Activated naive CD4-positive, alpha-beta T cell treated with anti-CD3 and anti-CD28 coated beads for 36 hours (primary cell): Measurements from ENCODE around the gene POLR3GL. TPM values are rescaled to one million over a fixed set of nuclear protein-coding genes. Genes with fewer than 3 reads are reported as not detected.
"Not testable (repeated sequence)": the region's sequence is repeated elsewhere in the genome, so short reads cannot be mapped to it uniquely, and the experiment has no call there.

ENCODE experiments used
- CTCF ChIA-PET: fragments of 350-600 bp; sonication (Branson Sonifier 250); formaldehyde crosslinking; loops from one replicate; lab custom pipeline; 2021; ENCODE audit warnings: antibody characterized with exemption; lab: Charles Lee
- DNase-seq: peaks from one replicate; pipeline ENCODE4 v3.0.0-alpha.2; 2020
- H3K27ac Mint-ChIP-seq: one replicate; pipeline ENCODE4 v1.8.0; 2021; ENCODE audit warnings: mild to moderate bottlenecking, mixed read lengths
- H3K27me3 Mint-ChIP-seq: one replicate; pipeline ENCODE4 v1.8.0; 2021; ENCODE audit warnings: low read depth, mixed read lengths
- H3K36me3 Mint-ChIP-seq: one replicate; pipeline ENCODE4 v1.8.0; 2021; ENCODE audit warnings: low read depth, mixed read lengths
- H3K4me1 Mint-ChIP-seq: one replicate; pipeline ENCODE4 v1.8.0; 2021; ENCODE audit warnings: low read depth, mixed read lengths
- H3K4me3 Mint-ChIP-seq: one replicate; pipeline ENCODE4 v1.8.0; 2021; ENCODE audit warnings: mild to moderate bottlenecking, moderate library complexity, mixed read lengths
- H3K9me3 Mint-ChIP-seq: one replicate; pipeline ENCODE4 v1.8.0; 2021; ENCODE audit warnings: mixed read lengths
- intact Hi-C: fragments of 100-400 bp; cut with micrococcal nuclease; formaldehyde crosslinking; loops from one replicate; pipeline ENCODE4 v1.15.1; 2023
- total RNA-seq, 2 experiments: library from RNA; stranded (reverse); gene quantifications; one replicate each; pipeline ENCODE4 v1.2.3, GENCODE V29; 2021

POLR3GL gene, protein sequence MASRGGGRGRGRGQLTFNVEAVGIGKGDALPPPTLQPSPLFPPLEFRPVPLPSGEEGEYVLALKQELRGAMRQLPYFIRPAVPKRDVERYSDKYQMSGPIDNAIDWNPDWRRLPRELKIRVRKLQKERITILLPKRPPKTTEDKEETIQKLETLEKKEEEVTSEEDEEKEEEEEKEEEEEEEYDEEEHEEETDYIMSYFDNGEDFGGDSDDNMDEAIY
- 10 to 100 TPM; 32.0 to 34.0 TPM for total RNA-seq

DNA sequence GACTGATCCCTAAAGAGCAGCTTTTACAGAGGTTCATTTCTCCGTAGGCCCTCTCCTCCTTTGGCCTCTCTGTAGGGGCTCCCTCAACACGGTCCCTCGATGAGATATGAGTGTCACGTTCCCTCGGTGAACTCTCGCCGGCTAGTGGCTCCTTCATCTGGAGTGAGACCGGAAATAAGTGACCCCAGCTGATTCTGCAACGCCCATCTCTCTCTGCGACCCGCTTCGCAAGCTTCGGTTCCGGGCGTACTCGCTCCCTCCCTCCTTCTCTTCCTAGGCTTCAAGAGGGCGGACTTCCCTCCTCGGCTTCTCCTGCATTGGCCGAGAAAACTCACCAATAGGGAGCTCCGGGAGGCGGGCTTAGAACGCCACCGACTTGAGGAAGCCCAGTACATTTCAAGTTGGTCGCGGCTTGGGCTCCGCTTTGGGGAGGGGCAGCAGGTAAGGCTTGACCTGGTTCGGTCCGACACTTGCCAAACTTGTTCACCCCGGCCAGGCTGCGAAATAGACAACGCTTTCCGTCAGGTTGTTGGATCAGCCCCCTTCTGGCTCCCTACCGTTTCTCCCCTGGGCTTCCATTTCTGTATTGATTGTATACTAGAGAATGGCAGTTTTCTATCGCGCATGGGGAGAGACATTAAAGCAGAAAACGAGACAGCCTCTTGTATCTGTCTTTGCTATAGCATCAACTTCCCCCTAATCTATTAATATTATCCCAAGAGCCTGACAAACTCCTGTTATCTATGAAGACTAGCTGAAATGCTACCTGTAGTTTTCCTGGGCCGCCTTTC is at the start of gene POLR3GL, which contains the start of gene ANKRD34A:
POLR3GL (plus strand) TSS at position 363 of the 791 bp plus-strand sequence. CDS start 10,176 bp downstream, outside the sequence.
ANKRD34A (minus strand) TSS at position 248 of the 791 bp plus-strand sequence. CDS start 2,816 bp downstream, outside the sequence.
- peak; percentile 98 for DNase-seq
- Mint-ChIP-seq H3K36me3 (peaks cover 10% of the 10 kb centered on the region), H3K4me1 (peaks cover 32% of the 10 kb centered on the region), H3K4me3 (peak within 1 kb of the TSS; percentile 97), H3K27ac (peak within 1 kb of the TSS; percentile 84), H3K9me3 (peaks cover 6% of the 10 kb centered on the region), H3K27me3 (no peaks in the 10 kb centered on the region)
- CTCF ChIA-PET: interaction anchor here (0.6 to 3.6 kb wide), 13 partner anchors 14 to 140 kb away, joined by 3 to 44 read pairs (median 4); partner anchors contain the start of genes NUDT17, PEX11B, PIAS3 and POLR3C
- intact Hi-C loops: loop anchor here (1.0 kb wide), 6 partner anchors 8 to 72 kb away; partner anchors contain the start of genes PEX11B, RBM8A and TXNIP

DNA sequence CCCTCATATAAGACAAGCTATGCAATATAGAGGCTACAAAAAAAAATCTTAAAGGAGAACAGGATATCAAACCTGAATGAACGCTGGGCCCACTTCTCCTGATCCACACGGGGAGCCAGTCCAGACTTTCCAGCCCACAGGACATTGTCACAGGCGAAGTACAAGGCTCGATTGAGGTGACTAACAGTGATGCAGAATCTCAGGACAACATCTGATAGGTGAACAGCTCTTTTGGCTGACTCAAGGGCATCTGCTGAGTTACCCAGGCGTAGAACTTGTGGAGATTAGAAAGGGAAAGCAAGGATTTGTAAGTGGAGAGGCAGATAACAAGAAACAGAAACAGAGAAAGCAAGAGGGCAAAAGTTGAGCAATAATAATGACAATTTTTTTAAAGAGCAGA is 47.7 kb upstream of the POLR3GL start:
- CTCF ChIA-PET: interaction anchor here (0.8 to 2.1 kb wide), 5 partner anchors 25 to 62 kb away, joined by 3 to 7 read pairs (median 4); no protein-coding TSS in a partner anchor
- no peaks in the 10 kb centered on the region for H3K27me3 Mint-ChIP-seq
- H3K27ac Mint-ChIP-seq: peak overlapping the region; percentile 57
- peaks cover 40% of the 10 kb centered on the region for H3K4me1 Mint-ChIP-seq
- no peaks in the 10 kb centered on the region for H3K9me3 Mint-ChIP-seq
- no peak for DNase-seq
- H3K4me3 Mint-ChIP-seq: peak overlapping the region; percentile 89
- intact Hi-C loops: loop anchor here (10.0 kb wide), 1 partner anchor 162 kb away; no protein-coding TSS in a partner anchor
- peaks cover 12% of the 10 kb centered on the region for H3K36me3 Mint-ChIP-seq

DNA sequence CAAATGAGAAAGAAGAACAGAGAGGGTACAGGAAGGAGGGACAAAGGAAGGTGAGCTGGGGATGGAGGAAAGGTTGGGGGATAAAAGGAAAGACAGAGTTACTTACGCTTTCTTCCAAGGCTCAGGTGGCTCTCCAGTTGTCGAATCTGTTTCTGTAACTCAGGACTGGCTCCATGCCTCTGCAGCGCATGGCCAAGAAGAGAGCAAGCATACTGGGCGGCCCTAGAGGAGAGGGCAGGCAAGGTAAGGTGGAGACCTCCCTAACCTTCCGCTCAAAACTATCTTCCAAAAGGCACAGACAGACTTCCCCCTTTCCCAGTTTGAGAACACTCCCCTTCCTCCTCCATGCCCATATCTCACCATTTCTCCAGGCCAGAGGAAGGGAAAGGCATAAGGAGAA is 46.9 kb upstream of the POLR3GL start:
- DNase-seq: no peak
- Mint-ChIP-seq H3K27me3 (no peaks in the 10 kb centered on the region), H3K27ac (peak overlapping the region; percentile 93), H3K4me1 (peaks cover 40% of the 10 kb centered on the region), H3K9me3 (no peaks in the 10 kb centered on the region), H3K36me3 (peaks cover 12% of the 10 kb centered on the region), H3K4me3 (peak overlapping the region; percentile 89)
- intact Hi-C loops: loop anchor here (10.0 kb wide), 1 partner anchor 163 kb away; no protein-coding TSS in a partner anchor
- CTCF ChIA-PET: interaction anchor here (0.8 to 2.1 kb wide), 2 partner anchors 45 to 59 kb away, joined by 3 to 4 read pairs; no protein-coding TSS in a partner anchor

DNA sequence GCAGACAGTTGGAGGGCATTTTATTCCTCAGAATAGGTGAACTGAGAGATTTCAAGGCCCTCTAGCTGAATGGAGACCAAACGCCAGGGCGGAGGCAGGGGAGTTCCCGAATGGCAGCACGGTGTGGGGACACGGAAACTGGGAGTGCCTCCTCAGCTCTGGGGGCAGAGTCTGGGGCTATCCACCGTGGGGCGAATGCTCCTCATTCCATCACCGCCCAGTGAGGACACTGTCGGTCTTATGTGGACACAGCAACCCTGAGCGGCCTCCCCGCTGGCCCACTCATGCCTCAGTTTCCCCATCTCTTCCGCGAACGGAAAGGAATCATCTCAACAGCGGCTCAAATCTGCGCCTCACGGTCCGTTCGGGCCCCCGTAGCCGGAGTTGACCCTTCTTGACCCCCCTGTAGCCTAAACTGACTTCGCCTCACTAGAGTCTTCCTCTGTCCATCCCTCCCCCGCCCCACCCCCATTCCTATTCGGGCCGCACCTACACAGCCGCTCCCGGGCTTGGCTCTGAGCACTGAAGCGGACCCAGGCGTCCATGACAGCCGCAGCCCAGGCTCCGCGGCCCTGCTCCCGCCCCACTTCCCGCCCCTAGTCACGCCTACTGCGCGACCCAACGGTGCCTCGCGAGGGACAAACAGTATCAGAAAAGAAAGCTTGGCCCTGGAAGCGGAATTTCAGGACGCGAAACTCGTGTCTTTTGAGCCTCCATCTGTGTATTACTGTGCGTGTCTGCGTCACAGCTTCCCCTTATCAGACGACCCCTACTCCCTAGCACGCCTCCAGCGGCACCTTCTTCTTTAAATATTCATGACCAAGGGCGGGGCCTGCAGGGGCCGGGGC is 46.1 kb upstream of the POLR3GL start, which contains the start of gene PEX11B:
PEX11B (minus strand) TSS at position 574 of the 848 bp plus-strand sequence; CDS start at position 545, 29 bp downstream.
- Mint-ChIP-seq H3K4me1 (peaks cover 39% of the 10 kb centered on the region), H3K27ac (peak within 1 kb of the TSS; percentile 93), H3K27me3 (no peaks in the 10 kb centered on the region), H3K9me3 (no peaks in the 10 kb centered on the region), H3K4me3 (peak within 1 kb of the TSS; percentile 89), H3K36me3 (peaks cover 17% of the 10 kb centered on the region)
- CTCF ChIA-PET: interaction anchor here (1.5 to 2.5 kb wide), 5 partner anchors 9 to 73 kb away, joined by 3 to 11 read pairs (median 5); partner anchors contain the start of genes NUDT17 and RBM8A
- DNase-seq: peak; percentile 94
- intact Hi-C loops: loop anchor here (1.0 to 10.0 kb wide), 8 partner anchors 9 to 164 kb away; partner anchors contain the start of genes ANKRD34A, NUDT17, PIAS3 and POLR3GL

DNA sequence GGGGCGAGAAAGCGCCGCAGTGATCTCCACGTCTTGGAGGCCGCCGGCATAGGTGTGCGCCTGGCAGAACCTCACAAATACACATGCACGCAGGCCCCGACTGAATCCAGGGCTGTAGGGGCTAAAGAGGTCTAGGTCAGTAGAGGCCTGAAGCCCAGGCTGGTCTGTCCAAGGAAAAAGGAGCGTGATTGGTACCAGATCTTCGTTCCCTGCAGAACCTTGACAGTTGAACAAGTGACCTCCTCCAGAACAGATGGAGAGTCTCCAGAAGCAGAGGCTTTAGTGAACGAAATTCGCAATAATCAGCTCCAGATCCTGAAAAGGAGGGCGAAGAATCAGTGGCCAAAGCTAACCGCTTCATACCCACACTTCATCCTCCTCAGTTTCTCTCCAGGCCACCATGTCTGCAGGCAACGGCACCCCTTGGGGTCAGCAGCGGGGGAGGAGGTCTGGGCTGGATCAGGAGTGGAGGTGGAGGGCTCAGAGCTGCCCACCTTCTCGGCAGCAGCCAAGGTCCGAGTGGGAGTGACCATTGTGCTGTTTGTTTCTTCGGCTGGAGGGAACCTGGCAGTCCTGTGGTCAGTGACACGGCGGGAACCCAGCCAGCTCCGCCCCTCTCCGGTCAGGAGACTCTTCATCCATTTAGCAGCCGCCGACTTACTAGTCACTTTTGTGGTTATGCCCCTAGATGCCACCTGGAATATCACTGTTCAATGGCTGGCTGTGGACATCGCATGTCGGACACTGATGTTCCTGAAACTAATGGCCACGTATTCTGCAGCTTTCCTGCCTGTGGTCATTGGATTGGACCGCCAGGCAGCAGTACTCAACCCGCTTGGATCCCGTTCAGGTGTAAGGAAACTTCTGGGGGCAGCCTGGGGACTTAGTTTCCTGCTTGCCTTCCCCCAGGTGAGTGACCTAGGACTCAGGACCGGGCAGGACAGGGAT is 45.2 kb upstream of the POLR3GL start:
- intact Hi-C loops: loop anchor here (1.0 to 10.0 kb wide), 8 partner anchors 8 to 164 kb away; partner anchors contain the start of genes ANKRD34A, NUDT17, PIAS3 and POLR3GL

DNA sequence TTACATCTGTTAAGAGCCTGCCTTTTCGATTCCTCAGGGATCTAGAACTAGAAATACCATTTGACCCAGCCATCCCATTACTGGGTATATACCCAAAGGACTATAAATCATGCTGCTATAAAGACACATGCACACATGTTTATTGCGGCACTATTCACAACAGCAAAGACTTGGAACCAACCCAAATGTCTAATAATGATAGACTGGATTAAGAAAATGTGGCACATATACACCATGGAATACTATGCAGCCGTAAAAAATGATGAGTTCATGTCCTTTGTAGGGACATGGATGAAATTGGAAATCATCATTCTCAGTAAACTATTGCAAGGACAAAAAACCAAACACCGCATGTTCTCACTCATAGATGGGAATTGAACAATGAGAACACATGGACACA is 44.2 kb upstream of the POLR3GL start:
- not testable (repeated sequence) for H3K9me3 Mint-ChIP-seq
- H3K36me3 Mint-ChIP-seq: peaks cover 16% of the 10 kb centered on the region
- CTCF ChIA-PET: interaction anchor here (2.5 kb wide), 1 partner anchor 75 kb away, joined by 11 read pairs; the partner anchor contains the start of gene NUDT17

More for the DNA sequence above, 45.2 kb upstream of the POLR3GL start:
- CTCF ChIA-PET: interaction anchor here (0.6 to 2.5 kb wide), 6 partner anchors 8 to 74 kb away, joined by 3 to 11 read pairs (median 4); partner anchors contain the start of genes NUDT17 and RBM8A
- Mint-ChIP-seq H3K27me3 (no peaks in the 10 kb centered on the region), H3K9me3 (no peaks in the 10 kb centered on the region), H3K36me3 (peaks cover 17% of the 10 kb centered on the region), H3K4me1 (peaks cover 38% of the 10 kb centered on the region), H3K4me3 (peak overlapping the region; percentile 89), H3K27ac (peak overlapping the region; percentile 93)
- peak; percentile 22 for DNase-seq

DNA sequence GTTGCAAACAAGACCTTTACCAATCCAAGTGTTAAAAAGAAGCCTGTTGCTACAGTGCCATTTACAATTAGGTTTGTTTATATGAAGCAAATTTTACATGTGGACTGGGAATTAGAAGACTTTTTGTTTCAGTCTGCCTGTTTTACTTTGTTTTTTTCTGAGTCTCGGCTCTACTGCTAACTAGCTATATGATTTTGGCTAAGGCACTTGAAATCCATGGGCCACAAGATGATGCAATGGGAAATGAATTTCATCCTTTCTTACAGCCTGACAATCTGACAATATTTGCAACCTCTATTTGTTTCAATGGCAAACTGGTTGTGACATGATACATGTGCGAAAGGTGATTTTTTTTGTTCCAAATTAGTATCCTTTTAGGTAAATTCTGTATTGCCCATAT is 42.2 kb upstream of the POLR3GL start:
- Mint-ChIP-seq H3K4me1 (peaks cover 30% of the 10 kb centered on the region), H3K27me3 (no peaks in the 10 kb centered on the region), H3K36me3 (peaks cover 12% of the 10 kb centered on the region), H3K9me3 (no peaks in the 10 kb centered on the region), H3K27ac (no peak overlapping the region), H3K4me3 (no peak overlapping the region)
- CTCF ChIA-PET: interaction anchor here (2.1 kb wide), 1 partner anchor 77 kb away, joined by 5 read pairs; the partner anchor contains the start of gene NUDT17
- DNase-seq: no peak
- intact Hi-C loops: no loop called here

More for the DNA sequence above, 44.2 kb upstream of the POLR3GL start:
- H3K27ac Mint-ChIP-seq: peak overlapping the region; percentile 70
- H3K4me3 Mint-ChIP-seq: peak overlapping the region; percentile 89
- H3K27me3 Mint-ChIP-seq, intact Hi-C loops, DNase-seq: not testable (repeated sequence)
- peaks cover 38% of the 10 kb centered on the region for H3K4me1 Mint-ChIP-seq

DNA sequence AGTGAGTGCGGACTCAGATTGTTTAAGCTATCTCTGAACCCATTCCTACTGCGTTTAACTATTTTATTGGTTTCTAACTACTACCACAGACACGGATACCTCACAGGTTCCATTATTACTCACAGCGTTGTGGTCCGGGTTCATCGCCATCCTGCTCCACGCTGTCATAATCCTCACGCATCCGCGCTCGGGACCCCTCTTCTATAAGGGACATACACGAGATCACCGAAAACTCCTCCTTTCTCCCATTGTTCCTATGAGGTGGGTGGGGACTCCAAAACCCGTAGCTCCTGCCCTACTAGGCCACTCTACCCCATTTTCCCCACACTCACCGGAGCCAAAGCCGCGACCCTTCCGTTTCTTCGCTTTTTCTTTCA is 37.8 kb upstream of the POLR3GL start:
- no peaks in the 10 kb centered on the region for H3K27me3 Mint-ChIP-seq
- H3K36me3 Mint-ChIP-seq: peaks cover 12% of the 10 kb centered on the region
- no peak overlapping the region for H3K27ac Mint-ChIP-seq
- H3K4me1 Mint-ChIP-seq: peaks cover 11% of the 10 kb centered on the region
- no peaks in the 10 kb centered on the region for H3K9me3 Mint-ChIP-seq
- CTCF ChIA-PET: interaction anchor here (0.6 to 2.0 kb wide), 6 partner anchors 8 to 80 kb away, joined by 3 to 14 read pairs (median 5); partner anchors contain the start of genes LIX1L and PEX11B
- no peak overlapping the region for H3K4me3 Mint-ChIP-seq
- DNase-seq: peak; percentile 64
- intact Hi-C loops: loop anchor here (1.0 kb wide), 4 partner anchors 8 to 70 kb away; partner anchors contain the start of genes ANKRD34A, LIX1L, PEX11B and POLR3GL

DNA sequence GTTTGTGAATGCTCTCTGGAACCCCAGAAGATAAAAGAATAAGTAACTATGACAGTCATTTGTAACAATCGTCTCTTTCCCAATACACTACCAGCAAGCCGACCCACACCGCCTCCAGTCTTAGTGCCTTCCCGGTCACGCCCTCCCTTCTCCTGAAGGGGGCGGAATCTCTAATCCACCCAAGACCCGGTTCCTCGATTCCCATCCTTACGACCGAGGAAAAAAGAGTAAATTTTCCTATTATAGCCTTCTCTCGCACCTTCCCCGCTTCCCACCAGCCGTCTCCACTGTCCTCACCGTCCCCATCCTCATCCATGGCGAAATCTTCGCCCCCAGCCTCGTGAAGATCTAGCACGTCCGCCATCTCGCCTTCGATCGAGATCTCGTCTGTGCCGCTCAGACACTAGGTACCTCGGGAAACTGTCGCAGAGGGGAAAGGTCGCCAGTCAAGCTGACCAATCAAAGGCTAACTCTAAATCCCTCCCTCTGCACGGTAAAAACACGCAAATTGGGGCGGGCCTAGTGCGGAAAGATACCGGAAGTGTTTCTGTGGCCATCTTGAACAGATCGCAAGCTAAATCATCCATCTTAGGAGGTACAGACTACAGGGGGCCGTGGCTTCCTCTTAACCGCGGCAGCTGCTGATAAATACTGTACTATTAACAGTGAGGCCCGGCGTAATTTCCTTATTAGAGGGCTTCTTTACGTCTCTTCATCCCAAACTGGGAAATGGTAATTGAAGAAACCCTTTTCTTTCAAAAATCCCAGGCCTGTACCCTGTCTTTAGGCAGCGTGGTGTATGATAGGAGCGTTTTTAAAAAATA is 37.2 kb upstream of the POLR3GL start, which contains the start of gene RBM8A:
RBM8A (minus strand) TSS at position 422 of the 824 bp plus-strand sequence; CDS start at position 364, 58 bp downstream.
- H3K36me3 Mint-ChIP-seq: peaks cover 14% of the 10 kb centered on the region
- H3K4me1 Mint-ChIP-seq: peaks cover 14% of the 10 kb centered on the region
- intact Hi-C loops: loop anchor here (1.0 kb wide), 4 partner anchors 9 to 69 kb away; partner anchors contain the start of genes ANKRD34A, LIX1L, PEX11B and POLR3GL

More for the DNA sequence above, 37.2 kb upstream of the POLR3GL start, which contains the start of gene RBM8A:
- Mint-ChIP-seq H3K27me3 (no peaks in the 10 kb centered on the region), H3K27ac (no peak within 1 kb of the TSS), H3K9me3 (no peaks in the 10 kb centered on the region), H3K4me3 (no peak within 1 kb of the TSS)
- CTCF ChIA-PET: interaction anchor here (0.6 to 2.0 kb wide), 20 partner anchors 8 to 109 kb away, joined by 3 to 14 read pairs (median 4); partner anchors contain the start of genes ANKRD34A, LIX1L, PEX11B and POLR3GL
- peak; percentile 99 for DNase-seq
